PC-9 (cell line): ENCODE results near the gene PCBP2.

ENCODE experiments used
- CTCF ChIP-seq: fragments of 200-600 bp; sonication (generic); conservative IDR thresholded peaks from 2 replicates; pipeline ENCODE4 v1.6.1; 2017; ENCODE audit warnings: mixed run types, antibody characterized with exemption, mild to moderate bottlenecking, moderate library complexity
- EZH2 ChIP-seq: fragments of 200-600 bp; sonication (generic); IDR thresholded peaks from 2 replicates; pipeline ENCODE4 v1.8.0; 2017; ENCODE audit warnings: antibody characterized with exemption, low read depth

GRCh38 chr12:53424626-53425514 is 27.0 kb upstream of the PCBP2 start:
- TF ChIP-seq CTCF = no peak
- no peak for TF ChIP-seq EZH2
